Skeletal muscle tissue (tissue), 4 donors: ENCODE results near the gene MST1. TPM values are rescaled to one million over a fixed set of nuclear protein-coding genes. Genes with fewer than 3 reads are reported as not detected.

Experiments
- H3K27ac ChIP-seq: one replicate; pipeline ENCODE4 v1.7.0; 2013; ENCODE audit warnings: mild to moderate bottlenecking, low read depth, low read length, inconsistent platforms
- H3K27me3 ChIP-seq, 3 donors: one replicate each; pipeline ENCODE4 v1.7.0; 2013; ENCODE audit warnings: low read length in 3 of 3; ENCODE audit not compliant: control insufficient read depth in 3 of 3, insufficient read depth in 3 of 3
- H3K36me3 ChIP-seq, 3 donors: one replicate each; pipeline ENCODE4 v1.7.0; 2013; ENCODE audit warnings: low read length in 3 of 3; ENCODE audit not compliant: control insufficient read depth in 3 of 3, insufficient read depth in 3 of 3
- H3K4me1 ChIP-seq, 3 donors: one replicate each; pipeline ENCODE4 v1.7.0; 2013; ENCODE audit warnings: low read length in 3 of 3, mild to moderate bottlenecking in 3 of 3; ENCODE audit not compliant: control insufficient read depth in 3 of 3, insufficient read depth in 3 of 3
- H3K4me3 ChIP-seq, 3 donors: one replicate each; pipeline ENCODE4 v1.7.0; 2013; ENCODE audit warnings: low read length in 3 of 3
- H3K9ac ChIP-seq, 3 donors: one replicate each; pipeline ENCODE4 v1.7.0; 2013; ENCODE audit warnings: low read length in 3 of 3, mild to moderate bottlenecking in 3 of 3, moderate library complexity in 2 of 3, low read depth in 1 of 3
- H3K9me3 ChIP-seq, 3 donors: one replicate each; pipeline ENCODE4 v1.7.0; 2013; ENCODE audit warnings: low read length in 3 of 3; ENCODE audit not compliant: control insufficient read depth in 3 of 3
- total RNA-seq: library from RNA; depleted of rRNA; stranded (reverse); fragments of >200 nt; gene quantifications from one replicate; pipeline ENCODE4 v1.2.3, GENCODE V29; 2014
- donor health status: Osteomylitis.

Gene MST1
- total RNA-seq, 1 donor from 2014 or later: 1.6 TPM

DNA sequence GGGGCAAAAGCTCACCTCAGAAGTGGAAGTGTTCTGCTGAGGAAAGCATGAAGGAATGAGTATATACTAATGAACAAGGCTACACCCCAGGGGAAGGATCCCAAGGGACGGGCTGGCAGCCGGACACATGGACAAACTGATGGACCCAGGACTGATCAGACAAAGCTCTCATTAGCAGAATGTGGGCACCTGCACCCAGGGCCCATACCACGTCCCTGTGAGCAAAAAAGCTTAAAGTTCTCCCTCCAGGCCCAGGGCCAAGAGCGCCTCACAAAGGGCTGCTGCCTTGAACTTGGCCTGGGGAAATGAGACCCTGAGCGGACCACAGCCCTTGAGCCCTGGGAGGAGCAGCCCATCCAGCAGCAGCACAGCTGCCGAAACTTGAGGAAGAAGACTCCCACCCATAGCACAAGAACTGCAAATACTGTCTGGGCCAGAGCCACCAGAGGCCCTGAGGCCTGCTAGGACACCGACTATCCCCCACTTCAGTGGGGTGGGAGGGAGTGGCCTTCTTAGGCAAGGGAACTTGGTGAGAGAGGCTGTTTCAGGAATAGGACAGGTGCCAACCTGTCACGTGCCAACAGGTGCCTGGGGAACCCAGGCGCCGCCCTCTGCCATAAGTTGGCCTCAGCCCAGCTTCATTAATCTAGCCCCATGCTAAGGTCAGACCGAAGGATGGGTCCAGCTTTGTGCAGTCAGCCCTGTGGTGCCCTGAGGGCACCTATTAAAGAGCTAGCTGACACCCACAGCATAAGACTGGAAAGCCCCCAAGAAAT lies 36.8 kb upstream of the MST1 start:
- Histone ChIP-seq H3K9me3 (no peaks in the 10 kb centered on the region), H3K27me3 (no peaks in the 10 kb centered on the region), H3K4me3 (no peak overlapping the region), H3K4me1 (peaks cover 20 to 45% (median 27%) of the 10 kb centered on the region in 3 donors), H3K27ac (peak overlapping the region; percentile 96), H3K36me3 (peaks cover 47 to 50% (median 48%) of the 10 kb centered on the region in 3 donors), H3K9ac (peak overlapping the region in 2 of 3 donors; percentile 21 to 92)

DNA sequence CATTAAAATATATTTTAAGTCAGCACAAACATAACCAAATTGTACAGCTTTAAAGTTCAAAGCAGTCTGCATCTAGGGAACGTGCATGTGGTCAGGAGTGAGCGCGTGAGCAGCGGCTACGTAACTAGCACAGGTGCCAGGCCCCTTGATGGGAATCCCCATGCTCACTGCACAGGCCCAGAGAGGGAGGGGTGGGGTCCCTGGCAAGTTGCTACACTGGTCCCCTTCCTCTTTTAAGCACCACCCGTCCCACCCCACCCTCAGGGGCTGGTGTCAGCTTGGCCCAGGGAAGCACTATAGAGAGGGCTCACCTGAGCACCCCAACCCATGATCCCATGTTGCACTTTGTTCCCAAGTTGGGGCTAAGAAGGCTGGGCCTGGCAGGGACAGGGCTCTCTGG lies 35.3 kb upstream of the MST1 start:
- H3K36me3 ChIP-seq: peaks cover 50 to 53% (median 51%) of the 10 kb centered on the region in 3 donors
- H3K9ac ChIP-seq: peak overlapping the region; percentile 76 to 92 (median 86)

DNA sequence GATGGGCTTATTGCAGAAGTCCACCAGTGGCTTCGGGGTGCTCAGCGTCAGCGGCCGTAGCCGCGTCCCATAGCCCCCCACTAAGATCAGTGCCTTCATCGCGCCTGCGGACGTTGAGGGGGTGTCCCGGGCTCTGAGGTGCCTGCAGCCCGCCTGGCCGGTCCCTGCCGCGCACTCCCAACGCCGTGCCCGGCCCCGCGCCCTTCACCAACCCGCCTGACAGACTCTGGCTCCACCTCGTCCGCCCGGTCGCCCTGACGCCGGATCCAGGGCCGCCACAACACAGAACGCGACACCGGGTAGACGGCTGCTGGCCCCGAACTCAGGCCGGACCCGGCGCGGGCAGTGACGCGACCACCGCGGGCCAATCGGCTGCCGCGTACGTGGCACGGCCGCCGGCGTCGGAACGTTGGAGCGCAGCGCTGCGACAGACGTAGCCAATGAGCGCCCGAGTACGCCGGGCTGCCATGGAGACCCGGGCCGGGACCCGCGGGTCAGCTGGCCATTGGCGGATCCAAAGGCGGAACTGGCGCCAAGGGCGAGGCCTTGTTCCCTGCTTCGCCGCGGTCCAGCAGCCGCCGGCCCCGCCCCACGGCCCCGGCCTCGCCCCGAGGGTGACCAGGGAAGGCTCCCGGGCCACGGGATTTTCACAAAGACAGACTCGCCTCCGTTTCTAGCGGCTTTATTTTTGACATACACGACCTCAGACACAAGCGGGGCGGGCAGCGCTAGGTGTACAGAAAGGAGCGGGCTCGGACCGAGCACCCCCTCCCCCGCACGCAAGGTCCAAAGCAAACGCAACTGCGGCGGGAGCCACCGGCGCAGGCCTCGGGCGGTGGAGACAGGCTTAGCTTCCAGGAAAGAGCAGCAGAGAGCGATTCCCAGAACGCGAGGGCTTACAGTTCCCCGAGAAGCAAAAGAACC lies 34.6 kb upstream of the MST1 start, which contains the start of gene GMPPB:
Gene GMPPB (minus strand): TSS at position 324 of the 924 bp plus-strand sequence. CDS start 225 bp downstream, at position 99.
- peak within 1 kb of the TSS; percentile 96 for H3K27ac ChIP-seq
- H3K27me3 ChIP-seq: no peaks in the 10 kb centered on the region
- H3K4me3 ChIP-seq: peak within 1 kb of the TSS; percentile 90 to 98 (median 96)
- H3K9ac ChIP-seq: peak within 1 kb of the TSS; percentile 90 to 96 (median 96)
- no peaks in the 10 kb centered on the region for H3K9me3 ChIP-seq
- H3K4me1 ChIP-seq: peaks cover 29 to 65% (median 45%) of the 10 kb centered on the region in 3 donors
- peaks cover 50 to 53% (median 51%) of the 10 kb centered on the region in 3 donors for H3K36me3 ChIP-seq

More for the DNA sequence above, 35.3 kb upstream of the MST1 start:
- Histone ChIP-seq H3K9me3 (no peaks in the 10 kb centered on the region), H3K4me1 (peaks cover 23 to 59% (median 40%) of the 10 kb centered on the region in 3 donors), H3K27me3 (no peaks in the 10 kb centered on the region), H3K4me3 (peak overlapping the region; percentile 79 to 83 (median 80)), H3K27ac (peak overlapping the region; percentile 96)

DNA sequence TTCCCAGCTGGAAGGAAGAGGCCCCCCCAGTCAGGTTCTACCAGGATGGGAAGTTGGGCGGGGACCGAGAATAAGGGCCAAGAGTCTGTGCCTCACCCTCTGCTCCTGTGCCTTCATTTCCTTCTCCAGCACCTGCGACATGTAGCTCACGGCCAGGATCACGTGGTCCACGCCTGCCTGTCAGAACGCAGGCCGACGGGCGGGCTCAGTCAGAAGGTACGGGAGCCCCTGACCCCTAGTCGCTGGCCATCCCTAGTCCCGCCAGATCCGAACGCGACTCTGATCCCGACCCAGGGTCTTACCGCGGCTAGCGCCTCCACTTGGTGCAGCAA lies 34.0 kb upstream of the MST1 start:
- Histone ChIP-seq H3K9me3 (no peaks in the 10 kb centered on the region), H3K27me3 (no peaks in the 10 kb centered on the region), H3K36me3 (peaks cover 51 to 57% (median 52%) of the 10 kb centered on the region in 3 donors), H3K4me3 (peak overlapping the region; percentile 90 to 98 (median 96)), H3K4me1 (peaks cover 35 to 71% (median 51%) of the 10 kb centered on the region in 3 donors), H3K27ac (peak overlapping the region; percentile 96), H3K9ac (peak overlapping the region; percentile 90 to 96 (median 96))

DNA sequence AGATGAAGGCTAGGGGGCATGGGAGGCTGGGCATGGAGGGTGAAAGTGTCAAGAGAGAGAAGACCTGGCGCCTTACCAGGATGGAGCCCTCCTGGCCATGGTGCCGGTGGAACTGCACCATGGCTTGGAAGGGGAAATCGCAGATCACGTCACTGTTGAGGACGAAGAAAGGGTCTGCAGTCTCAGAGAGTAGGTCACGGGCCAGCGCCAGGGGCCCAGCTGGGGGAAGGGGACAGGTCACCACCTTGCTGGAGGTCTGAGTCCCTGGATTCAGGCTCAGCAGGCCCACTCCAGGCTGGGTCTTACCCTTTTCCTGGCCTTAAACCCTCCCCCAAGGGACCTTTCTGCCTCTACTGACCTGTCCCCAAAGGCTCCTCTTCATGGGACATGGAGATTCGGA lies 33.6 kb upstream of the MST1 start:
- H3K27ac ChIP-seq: peak overlapping the region; percentile 96
- peak overlapping the region; percentile 90 to 96 (median 96) for H3K9ac ChIP-seq
- peaks cover 39 to 74% (median 55%) of the 10 kb centered on the region in 3 donors for H3K4me1 ChIP-seq
- H3K36me3 ChIP-seq: peaks cover 49 to 55% (median 50%) of the 10 kb centered on the region in 3 donors
- H3K27me3 ChIP-seq: no peaks in the 10 kb centered on the region
- H3K9me3 ChIP-seq: no peaks in the 10 kb centered on the region
- peak overlapping the region; percentile 90 to 98 (median 96) for H3K4me3 ChIP-seq

DNA sequence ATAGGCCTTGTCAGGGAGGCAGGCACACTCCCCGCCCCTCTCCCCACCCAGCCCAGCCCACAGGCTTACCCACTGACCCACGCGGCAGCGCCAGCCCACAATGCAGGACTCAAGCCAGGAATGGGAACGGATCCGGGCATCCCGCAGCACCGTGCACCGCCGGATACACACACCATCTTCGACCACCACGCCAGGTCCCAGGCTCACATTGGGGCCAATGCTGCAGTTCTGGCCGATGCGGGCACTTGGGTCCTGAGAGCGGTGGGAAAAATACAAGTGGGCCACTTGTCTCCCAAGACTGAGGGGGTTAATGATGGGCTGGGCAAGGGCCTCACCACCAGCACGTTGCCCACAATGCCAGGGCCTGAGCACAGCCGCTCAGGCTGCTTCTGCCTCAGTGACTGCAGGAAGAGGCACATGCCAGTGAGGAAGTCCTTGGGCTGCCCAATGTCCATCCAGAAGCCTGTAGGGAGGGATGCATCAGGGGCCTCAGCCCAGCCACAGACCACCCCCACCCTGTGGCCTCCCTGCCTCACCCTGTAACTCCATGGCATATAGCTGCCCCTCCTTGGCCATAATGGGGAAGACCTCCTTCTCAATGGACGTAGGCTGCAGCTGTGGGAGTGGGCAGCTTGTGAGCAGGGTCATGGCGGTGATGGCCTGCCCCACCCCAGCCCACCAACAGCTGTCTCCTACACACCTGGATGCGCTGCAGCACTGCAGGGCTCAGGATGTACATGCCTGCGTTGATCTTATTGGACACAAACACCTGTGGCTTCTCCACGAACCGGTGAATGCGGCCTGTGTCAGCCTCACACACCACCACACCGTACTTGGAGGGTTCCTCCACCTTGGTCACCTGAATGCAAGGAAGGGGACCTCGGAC lies 32.9 kb upstream of the MST1 start:
- no peaks in the 10 kb centered on the region for H3K27me3 ChIP-seq
- H3K4me1 ChIP-seq: peaks cover 43 to 74% (median 59%) of the 10 kb centered on the region in 3 donors
- peak overlapping the region in 2 of 3 donors; percentile 90 to 98 for H3K4me3 ChIP-seq
- H3K9ac ChIP-seq: peak overlapping the region in 2 of 3 donors; percentile 90 to 96
- H3K36me3 ChIP-seq: peaks cover 44 to 47% (median 45%) of the 10 kb centered on the region in 3 donors
- H3K27ac ChIP-seq: peak overlapping the region; percentile 96
- no peaks in the 10 kb centered on the region for H3K9me3 ChIP-seq

- Histone ChIP-seq H3K27me3 (no peaks in the 10 kb centered on the region), H3K9ac (no peak overlapping the region), H3K9me3 (no peaks in the 10 kb centered on the region), H3K27ac (no peak overlapping the region), H3K4me3 (no peak overlapping the region), H3K36me3 (peaks cover 44 to 45% (median 45%) of the 10 kb centered on the region in 3 donors), H3K4me1 (peaks cover 43 to 74% (median 59%) of the 10 kb centered on the region in 3 donors)
Measured at GRCh38 chr3:49721596-49721895, 32.3 kb upstream of the MST1 start.

DNA sequence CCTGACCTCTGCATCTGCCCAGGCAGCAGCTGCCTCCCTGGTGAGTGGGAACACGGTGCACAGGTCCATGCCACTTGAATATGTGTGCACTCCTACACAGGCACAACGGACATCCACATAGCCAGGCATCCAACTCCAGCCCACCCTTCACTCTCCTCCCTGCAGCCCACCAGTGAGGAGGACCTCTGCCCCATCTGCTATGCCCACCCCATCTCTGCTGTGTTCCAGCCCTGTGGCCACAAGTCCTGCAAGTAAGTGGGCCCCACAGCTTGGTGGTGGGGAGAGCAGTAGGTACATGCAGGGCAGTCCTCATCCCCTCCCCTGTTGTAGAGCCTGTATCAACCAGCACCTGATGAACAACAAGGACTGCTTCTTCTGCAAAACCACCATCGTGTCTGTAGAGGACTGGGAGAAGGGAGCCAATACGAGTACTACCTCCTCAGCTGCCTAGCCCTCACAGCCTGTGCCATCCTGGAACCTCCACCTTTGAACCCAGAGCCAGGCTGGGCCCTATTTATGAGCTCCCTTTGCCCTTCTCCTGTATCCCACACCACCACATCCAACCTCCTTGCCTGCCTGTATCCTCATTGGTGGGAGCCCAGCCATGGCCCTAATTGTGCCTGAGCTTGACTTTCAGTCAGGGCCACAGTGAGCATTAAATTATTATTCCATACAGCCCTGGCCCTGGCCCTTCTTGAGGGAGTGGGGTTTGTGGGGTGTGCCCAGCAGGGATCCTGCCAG lies 31.8 kb upstream of the MST1 start:
- Histone ChIP-seq H3K27ac (no peak overlapping the region), H3K36me3 (peaks cover 45 to 47% (median 45%) of the 10 kb centered on the region in 3 donors), H3K4me1 (peaks cover 43 to 72% (median 59%) of the 10 kb centered on the region in 3 donors), H3K27me3 (no peaks in the 10 kb centered on the region), H3K4me3 (no peak overlapping the region), H3K9ac (peak overlapping the region in 1 of 3 donors; percentile 20), H3K9me3 (no peaks in the 10 kb centered on the region)
